GM18951 (cell line): ENCODE results near the gene CCDC107.

Experiments used
- POLR2A ChIP-seq: IDR thresholded peaks from 4 replicates; pipeline ENCODE4 v1.6.1; 2011; ENCODE audit warnings: mild to moderate bottlenecking; ENCODE audit not compliant: insufficient read length, insufficient read depth; ENCODE audit errors: extremely low read depth
- in situ Hi-C: fragments of 300-500 bp; cut with MboI; formaldehyde crosslinking; loops from one replicate; pipeline ENCODE4 v1.12.0; 2022; ENCODE audit warnings: low sequenced_read_pairs, mixed read lengths, inconsistent platforms; ENCODE audit not compliant: unreplicated experiment

CCDC107 gene

GRCh38 chr9:35688558-35689541 is 30.8 kb downstream of the CCDC107 start:
- TF ChIP-seq POLR2A: no peak
- in situ Hi-C loops: no loop called here

- in situ Hi-C loops: no loop called here
- TF ChIP-seq POLR2A: no peak
These were observed 31.6 kb downstream of the CCDC107 start, which contains the start of gene TPM2 for GRCh38 chr9:35689542-35690293. Gene TPM2 (minus strand): TSS chr9:35689925. CDS start chr9:35689817, 108 bp downstream.

- no peak for TF ChIP-seq POLR2A
- in situ Hi-C loops: no loop called here
These were observed 32.2 kb downstream of the CCDC107 start for GRCh38 chr9:35690294-35690613.

GRCh38 chr9:35690614-35691333 is 32.7 kb downstream of the CCDC107 start:
- TF ChIP-seq POLR2A: peak; percentile 10
- in situ Hi-C loops: no loop called here

GRCh38 chr9:35691334-35691650 is 33.2 kb downstream of the CCDC107 start:
- TF ChIP-seq POLR2A: no peak
- in situ Hi-C loops: no loop called here

- TF ChIP-seq POLR2A: no peak
- in situ Hi-C loops: no loop called here
These were observed 33.7 kb downstream of the CCDC107 start for GRCh38 chr9:35691757-35692301.

GRCh38 chr9:35695943-35696401 is 37.9 kb downstream of the CCDC107 start:
- TF ChIP-seq POLR2A: no peak
- in situ Hi-C loops: no loop called here

- no peak for TF ChIP-seq POLR2A
- in situ Hi-C loops: no loop called here
These were observed 38.6 kb downstream of the CCDC107 start for GRCh38 chr9:35696520-35697215.

- no peak for TF ChIP-seq POLR2A
- in situ Hi-C loops: no loop called here
These were observed 39.4 kb downstream of the CCDC107 start for GRCh38 chr9:35697486-35697885.

- TF ChIP-seq POLR2A: no peak
- in situ Hi-C loops: no loop called here
These were observed 40.1 kb downstream of the CCDC107 start for GRCh38 chr9:35698231-35698630.

- no peak for TF ChIP-seq POLR2A
- in situ Hi-C loops: no loop called here
These were observed 41.9 kb downstream of the CCDC107 start for GRCh38 chr9:35700031-35700430.

- in situ Hi-C loops: no loop called here
- no peak for TF ChIP-seq POLR2A
These were observed 42.9 kb downstream of the CCDC107 start for GRCh38 chr9:35700942-35701341.
